GM12873 (cell line): ENCODE measurements around the gene TDRKH.

Experiments used
- TF ChIP-seq, protein P1 (sequence below): IDR thresholded peaks from 2 replicates; pipeline ENCODE4 v1.5.1; 2012; ENCODE audit warnings: low read depth, mild to moderate bottlenecking, moderate library complexity, low read length, control low read depth; ENCODE audit not compliant: insufficient read depth; ENCODE audit errors: missing control alignments

The TDRKH gene

DNA sequence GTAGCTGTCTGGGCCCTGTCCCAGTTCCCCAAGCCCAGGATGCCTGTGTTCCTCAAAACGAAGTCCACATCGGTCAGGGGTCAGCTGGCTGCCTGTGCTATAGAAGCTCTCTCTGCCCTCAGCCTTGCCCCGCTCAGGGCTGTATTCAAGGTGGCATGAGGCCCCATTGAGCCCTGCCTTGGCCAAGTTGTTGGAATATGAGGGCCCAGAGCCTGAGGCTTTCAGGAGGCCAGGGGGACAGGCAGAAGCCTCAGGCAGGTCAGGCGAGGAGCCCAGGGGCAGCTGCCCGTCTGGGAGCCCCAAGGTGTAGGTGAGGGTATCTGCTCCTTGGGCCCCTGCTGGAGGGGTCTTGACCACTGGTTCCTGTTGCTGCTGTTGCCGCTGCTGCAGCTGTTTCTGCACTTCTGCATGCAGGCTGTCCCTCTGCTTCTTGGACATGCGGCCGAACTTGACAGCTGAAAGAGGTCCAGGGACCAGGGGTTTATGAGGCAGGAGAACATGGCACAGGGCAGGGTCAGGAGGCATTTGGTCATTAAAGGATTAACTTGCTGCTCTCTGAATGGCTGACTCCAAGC lies 24.8 kb upstream of the TDRKH start:
- TF ChIP-seq, protein P1, sequence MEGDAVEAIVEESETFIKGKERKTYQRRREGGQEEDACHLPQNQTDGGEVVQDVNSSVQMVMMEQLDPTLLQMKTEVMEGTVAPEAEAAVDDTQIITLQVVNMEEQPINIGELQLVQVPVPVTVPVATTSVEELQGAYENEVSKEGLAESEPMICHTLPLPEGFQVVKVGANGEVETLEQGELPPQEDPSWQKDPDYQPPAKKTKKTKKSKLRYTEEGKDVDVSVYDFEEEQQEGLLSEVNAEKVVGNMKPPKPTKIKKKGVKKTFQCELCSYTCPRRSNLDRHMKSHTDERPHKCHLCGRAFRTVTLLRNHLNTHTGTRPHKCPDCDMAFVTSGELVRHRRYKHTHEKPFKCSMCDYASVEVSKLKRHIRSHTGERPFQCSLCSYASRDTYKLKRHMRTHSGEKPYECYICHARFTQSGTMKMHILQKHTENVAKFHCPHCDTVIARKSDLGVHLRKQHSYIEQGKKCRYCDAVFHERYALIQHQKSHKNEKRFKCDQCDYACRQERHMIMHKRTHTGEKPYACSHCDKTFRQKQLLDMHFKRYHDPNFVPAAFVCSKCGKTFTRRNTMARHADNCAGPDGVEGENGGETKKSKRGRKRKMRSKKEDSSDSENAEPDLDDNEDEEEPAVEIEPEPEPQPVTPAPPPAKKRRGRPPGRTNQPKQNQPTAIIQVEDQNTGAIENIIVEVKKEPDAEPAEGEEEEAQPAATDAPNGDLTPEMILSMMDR, result no peak

DNA sequence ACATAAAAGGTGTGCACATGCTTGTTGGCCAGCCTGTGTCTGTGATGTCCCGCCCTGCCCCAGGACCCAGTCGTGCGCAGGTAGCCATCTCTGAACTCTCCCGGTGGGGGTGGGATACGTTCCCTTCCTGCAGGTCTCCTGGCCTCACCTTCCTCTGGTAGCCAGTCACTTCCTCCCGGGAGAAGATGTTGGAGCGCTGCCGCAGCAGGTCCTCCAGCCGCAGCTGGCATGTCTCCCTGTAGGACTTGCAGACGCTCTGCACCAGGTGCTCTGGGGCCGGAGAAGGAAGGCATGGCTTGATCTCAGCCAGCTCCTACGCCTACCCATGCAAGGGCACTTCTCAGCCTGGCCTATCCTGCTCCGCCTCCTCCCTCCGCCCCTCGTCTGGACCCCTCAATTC lies 24.1 kb upstream of the TDRKH start:
- TF ChIP-seq, protein P1, result no peak

DNA sequence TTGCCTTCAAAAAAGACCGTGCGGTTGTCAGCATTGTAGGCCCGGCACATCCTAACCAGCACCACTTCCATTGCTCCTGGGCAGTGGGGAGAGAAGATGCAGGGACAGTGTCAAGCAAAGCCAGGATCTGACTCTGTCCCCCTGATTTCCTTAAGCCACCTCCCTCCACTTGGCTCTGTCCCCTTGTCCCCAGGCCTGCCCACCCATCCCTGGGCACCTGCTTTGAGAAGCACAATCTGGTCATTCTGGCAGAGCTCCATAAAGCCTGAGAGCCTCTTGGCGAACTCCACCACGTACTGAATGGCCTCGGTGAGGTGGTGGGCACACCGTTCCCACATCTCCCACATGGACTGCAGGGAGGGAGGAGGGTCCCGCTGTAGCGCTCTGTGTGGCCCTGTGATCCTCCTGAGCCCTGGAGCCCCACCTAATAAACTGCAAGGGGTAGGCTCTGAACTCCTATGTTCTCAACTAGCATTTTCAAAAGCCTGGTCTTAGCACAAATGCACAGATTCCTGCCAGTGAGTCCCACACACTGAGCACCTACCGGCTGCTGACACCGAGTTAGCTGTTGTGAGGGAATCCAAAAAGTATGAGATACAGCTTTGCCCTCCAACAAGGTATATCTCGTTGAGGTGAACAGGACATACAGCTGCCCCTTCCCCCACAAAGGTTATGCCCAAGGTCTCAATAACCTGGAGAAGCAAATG lies 23.1 kb upstream of the TDRKH start:
- TF ChIP-seq, protein P1, result no peak

DNA sequence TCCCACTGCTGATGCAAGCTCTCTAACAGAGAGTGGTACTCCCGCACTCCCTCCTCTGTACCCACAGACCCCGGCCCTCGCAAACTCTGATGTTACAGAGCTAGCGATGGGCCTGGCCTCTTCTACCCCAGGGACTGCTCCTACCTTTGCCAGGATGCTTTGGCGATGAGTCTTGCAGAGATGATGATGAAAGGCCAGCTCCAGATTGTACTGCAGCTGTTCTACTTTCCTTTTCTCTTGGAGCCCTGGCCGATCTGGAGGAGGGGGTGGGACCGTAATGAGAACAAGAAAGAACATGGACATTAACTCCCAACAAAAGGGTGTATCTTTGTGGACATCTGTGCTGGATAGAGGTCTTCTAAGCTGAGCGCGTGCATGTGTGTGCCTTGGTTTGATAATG lies 20.9 kb upstream of the TDRKH start:
- TF ChIP-seq, protein P1, result no peak

DNA sequence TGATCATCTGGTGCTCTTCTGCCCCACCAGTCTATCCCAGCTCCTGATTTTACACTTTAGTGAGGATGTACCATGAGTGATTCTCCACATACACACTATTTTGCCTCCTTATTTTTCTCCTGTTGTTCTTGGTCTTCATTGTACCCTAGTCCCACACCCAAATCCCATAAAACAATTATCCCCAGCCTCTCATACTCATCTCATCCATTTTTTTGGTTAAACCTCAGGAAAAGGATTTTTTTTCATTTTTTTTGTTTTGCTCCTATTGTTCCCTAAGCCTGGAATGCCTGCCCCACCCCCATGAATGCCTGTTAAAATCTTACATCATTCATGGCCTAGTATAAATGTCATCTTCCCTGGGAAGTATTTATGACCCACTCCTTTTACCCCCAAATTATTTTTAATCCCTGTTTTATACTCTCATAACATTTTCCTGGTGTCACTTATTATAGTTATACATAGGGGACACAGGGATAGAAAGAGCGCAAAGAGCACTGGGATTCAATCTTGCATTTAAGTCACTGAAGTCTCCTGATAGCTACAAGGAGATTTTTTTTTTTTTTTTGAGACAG lies 19.8 kb upstream of the TDRKH start:
- TF ChIP-seq, protein P1, result no peak

DNA sequence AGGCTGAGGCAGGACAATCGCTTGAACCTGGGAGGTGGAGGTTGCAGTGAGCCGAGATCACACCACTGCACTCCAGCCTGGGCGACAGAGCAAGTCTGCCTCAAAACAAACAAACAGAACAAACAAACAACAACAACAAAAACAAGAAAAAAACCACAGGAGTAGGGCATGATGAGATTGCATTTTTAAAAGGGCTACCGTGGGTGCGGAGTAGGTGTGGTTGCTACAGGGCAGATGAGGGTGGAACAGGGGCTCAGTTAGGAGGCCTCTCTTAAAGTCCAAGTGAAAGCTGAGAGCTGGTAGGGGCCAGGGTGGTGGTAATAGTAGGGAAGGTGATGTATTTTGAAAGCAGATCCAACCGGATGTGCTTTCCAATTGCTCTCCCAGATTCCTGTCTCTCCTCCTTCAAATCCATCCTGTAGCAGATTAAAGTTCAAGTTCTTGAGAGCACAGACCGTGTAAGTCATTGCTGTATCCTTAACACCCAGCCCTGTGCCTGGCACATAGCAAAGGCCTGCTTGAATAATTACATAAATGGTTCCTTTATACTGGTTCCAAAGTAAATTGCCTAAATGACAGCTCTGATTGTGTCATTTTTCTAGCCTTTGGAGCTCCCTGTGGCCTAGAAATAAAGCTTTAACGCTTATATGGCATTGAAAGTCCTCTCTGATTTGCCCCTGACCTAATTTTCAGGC lies 19.1 kb upstream of the TDRKH start:
- TF ChIP-seq, protein P1, result no peak

DNA sequence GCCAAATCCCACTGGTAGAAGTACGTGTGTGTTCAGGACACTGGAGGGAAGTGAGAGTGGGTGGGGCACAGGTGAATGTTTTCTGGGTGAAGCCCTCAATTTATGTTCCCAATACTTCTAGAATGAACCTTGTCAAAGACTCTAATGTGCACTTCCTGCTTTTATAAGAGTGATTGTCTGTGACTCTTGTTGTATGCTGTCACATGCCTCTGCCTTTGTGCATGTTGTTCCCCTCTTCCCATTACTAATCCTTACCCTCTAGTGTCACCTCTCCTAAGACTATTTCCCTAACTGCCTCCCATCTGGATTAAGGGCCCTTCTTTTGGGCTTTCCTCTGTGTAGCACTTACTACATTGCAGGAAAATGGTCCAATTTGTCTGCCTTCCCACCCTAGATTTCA lies 17.5 kb upstream of the TDRKH start:
- TF ChIP-seq, protein P1, result no peak
